GM12878 (cell line): ENCODE measurements around the gene ERP44.
"Not testable (repeated sequence)": the region's sequence is repeated elsewhere in the genome, so short reads cannot be mapped to it uniquely, and the experiment has no call there.

Experiments used
- KAT2A ChIP-seq: conservative IDR thresholded peaks from 2 replicates; pipeline ENCODE4 v1.6.1; 2011; ENCODE audit warnings: low read depth, low read length; ENCODE audit not compliant: control insufficient read depth
- TF ChIP-seq, protein P1 (sequence below), 3 experiments: IDR thresholded peaks in 2 of 3; conservative IDR thresholded peaks in 1 of 3; 2 replicates each; pipeline ENCODE4 v1.5.1; 2011; ENCODE audit warnings: low read depth in 3 of 3, low read length in 3 of 3, mild to moderate bottlenecking in 3 of 3, control low read depth in 2 of 3, moderate library complexity in 2 of 3, inconsistent platforms in 1 of 3, mixed read lengths in 1 of 3; ENCODE audit not compliant: control insufficient read depth in 2 of 3, insufficient read depth in 1 of 3; ENCODE audit errors: extremely low read depth in 1 of 3

GRCh38 chr9:99990508-99990907, 108.3 kb downstream of the ERP44 start:
- TF ChIP-seq, protein P1, sequence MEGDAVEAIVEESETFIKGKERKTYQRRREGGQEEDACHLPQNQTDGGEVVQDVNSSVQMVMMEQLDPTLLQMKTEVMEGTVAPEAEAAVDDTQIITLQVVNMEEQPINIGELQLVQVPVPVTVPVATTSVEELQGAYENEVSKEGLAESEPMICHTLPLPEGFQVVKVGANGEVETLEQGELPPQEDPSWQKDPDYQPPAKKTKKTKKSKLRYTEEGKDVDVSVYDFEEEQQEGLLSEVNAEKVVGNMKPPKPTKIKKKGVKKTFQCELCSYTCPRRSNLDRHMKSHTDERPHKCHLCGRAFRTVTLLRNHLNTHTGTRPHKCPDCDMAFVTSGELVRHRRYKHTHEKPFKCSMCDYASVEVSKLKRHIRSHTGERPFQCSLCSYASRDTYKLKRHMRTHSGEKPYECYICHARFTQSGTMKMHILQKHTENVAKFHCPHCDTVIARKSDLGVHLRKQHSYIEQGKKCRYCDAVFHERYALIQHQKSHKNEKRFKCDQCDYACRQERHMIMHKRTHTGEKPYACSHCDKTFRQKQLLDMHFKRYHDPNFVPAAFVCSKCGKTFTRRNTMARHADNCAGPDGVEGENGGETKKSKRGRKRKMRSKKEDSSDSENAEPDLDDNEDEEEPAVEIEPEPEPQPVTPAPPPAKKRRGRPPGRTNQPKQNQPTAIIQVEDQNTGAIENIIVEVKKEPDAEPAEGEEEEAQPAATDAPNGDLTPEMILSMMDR (IDR thresholded peaks at IDR 0.05 in 2 of 3, conservative IDR thresholded peaks at IDR 0.05 in 1 of 3; ENCODE audit: control insufficient read depth in 2 of 3, extremely low read depth in 1 of 3, insufficient read depth in 1 of 3, low read depth in 3 of 3, low read length in 3 of 3) = not testable (repeated sequence)
- TF ChIP-seq KAT2A = not testable (repeated sequence)
